Measurements from ENCODE around the gene SMCR8.
"Not testable (repeated sequence)": the region's sequence is repeated elsewhere in the genome, so short reads cannot be mapped to it uniquely, and the experiment has no call there.

Gene SMCR8

DNA sequence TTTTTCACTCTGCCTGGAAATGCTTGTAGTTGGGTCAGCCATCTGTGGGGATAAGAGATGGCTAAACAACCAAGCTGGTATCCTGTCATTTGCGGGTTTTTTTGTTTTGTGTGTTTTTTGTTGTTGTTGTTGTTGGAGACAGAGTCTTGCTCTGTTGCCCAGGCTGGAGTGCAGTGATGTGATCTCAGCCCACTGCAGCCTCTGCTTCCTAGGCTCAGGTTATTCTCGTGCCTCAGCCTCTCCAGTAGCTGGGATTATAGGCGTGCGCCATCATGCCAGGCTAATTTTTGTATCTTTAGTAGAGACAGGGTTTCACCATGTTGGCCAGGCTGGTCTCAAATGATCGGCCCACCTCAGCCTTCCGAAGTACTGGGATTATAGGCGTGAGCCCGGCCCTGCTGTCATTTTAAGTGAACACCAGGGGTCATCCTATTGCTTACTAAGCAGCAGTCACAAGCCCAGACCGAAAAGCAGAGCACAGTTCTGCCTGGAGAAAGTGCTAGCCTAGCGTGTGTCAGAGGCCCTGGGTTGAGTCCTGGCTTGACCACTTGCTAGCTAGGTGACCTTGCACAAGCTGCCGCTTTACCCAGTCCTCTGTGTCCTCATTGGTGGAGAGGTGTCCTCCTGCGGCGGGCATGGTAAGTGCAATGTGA, 4.6 kb downstream of the SMCR8 start:
- DNase-seq: peak; percentile 11

DNA sequence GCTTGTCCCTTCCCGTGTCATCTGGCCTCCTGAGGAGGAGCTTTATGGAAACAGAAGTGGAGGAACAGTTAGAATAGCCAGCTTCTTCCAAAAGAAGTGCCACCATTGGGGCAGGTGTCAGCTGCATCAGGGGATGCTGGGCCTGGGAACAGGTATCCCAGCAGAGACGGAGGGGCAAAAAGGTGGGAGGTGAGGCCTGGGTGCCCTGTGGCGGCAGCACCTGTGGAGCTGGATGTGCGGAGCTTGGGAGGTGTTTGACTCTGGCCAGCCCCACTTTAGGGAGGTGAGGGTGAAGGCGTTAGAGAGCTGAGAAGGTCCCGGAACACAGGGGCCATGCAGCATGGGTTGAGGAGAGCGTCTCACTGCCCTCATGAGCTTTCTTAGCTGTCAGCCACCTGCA, 5.2 kb downstream of the SMCR8 start:
- no peak for DNase-seq

DNA sequence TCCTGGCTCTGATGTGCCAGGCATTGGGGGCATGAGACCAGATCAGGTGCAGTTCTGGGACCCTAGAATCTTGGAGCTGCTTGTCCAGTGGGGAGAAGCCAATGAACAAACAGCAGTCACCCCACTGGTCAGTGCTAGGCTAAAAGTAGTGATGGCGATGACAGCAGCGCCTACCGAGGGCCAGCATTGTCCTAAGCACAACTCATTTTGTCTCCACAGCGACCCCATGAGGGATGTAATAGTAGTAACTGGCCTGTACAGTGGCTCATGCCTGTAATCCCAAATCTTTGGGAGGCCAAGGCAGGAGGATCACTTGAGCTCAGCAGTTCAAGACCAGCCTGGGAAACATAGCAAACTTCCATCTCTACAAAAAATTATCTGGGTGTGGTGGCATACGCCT, 6.2 kb downstream of the SMCR8 start:
- DNase-seq: no peak

DNA sequence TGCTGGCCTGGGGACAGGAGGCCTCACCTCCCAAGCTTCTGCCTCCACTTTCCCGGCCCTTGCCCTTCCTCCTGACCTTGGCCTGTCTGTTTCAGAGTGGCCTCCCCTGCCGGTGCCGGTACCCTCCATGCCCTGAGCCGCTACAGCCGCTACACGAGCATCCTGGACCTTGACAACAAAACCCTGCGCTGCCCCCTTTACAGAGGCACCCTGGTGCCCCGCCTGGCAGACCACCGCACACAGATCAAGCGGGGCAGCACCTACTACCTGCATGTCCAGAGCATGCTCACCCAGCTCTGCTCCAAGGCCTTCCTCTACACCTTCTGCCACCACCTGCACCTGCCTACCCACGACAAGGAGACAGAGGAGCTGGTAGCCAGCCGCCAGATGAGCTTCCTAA, 7.4 kb downstream of the SMCR8 start:
- no peak for DNase-seq

DNA sequence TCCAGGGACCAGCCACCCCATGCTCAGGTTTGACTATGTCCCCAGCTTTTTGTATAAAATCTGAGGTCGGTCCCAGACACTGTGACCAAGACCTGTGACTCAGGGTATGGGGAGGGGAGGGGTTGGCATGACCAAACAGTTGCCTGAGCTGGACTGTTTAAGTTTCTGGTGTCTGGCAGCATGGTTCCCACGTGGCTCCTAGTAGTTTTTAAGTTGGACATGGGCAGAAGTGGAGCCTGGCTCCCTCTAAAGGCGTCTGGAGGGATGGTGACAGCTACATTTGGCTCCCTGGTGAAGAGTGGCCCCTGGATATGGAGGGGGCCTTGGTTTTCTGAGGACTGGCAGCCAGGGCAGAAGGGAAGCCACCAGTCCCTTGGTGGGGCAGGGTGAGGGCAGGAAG, 7.9 kb downstream of the SMCR8 start:
- no peak for DNase-seq

- DNase-seq: no peak
Measured at GRCh38 chr17:18323507-18324139, 8.5 kb downstream of the SMCR8 start.

DNA sequence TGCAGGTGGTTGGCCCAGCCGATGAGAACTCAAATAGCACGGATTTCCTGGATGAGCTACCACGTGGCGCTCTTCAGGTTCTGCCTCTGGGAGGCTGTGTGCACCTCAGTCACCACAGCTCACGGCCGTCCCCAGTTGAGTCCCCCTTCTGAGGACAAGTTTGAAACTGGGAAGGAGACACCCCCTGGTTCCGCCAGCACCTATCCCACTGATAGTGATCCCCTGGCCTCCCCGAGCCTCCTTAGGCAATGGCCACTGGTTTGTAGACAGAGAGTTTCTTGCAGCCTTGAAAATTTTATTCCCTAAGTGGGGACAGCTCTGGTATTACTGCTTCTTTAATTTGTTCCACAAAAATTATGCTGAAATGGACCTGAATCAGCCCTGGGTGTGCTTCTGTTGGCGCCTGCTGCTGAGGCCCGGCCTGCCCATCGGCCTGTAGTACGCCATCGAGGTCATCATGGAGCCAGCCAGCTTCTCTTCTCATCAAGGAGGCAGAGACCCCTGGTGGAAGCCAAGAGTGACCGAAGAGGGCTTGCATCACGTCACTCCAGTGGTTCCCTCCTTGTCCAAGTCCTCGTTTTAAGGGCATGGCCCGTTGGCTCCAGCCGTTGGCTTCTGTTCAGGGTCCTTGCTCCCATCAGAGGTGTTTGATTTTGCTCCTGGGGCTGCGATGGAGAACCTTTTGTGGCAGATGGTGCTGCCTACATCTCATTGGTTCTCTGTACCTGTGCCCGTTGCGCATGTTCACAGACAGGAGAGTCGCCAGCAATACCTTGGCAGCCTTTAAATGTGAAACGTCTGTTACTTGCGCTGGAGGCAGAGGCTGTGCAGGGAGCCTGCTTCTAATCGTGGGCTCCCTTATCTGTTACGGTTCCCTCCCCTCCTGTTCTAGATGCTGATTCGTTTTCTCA, 9.3 kb downstream of the SMCR8 start:
- DNase-seq: no peak

- no peak for DNase-seq
Measured at GRCh38 chr17:18326039-18326438, 10.9 kb downstream of the SMCR8 start.

GRCh38 chr17:18326572-18326971, 11.5 kb downstream of the SMCR8 start:
- DNase-seq: no peak

- no peak for DNase-seq
Measured at GRCh38 chr17:18327093-18327492, 12.0 kb downstream of the SMCR8 start.

DNA sequence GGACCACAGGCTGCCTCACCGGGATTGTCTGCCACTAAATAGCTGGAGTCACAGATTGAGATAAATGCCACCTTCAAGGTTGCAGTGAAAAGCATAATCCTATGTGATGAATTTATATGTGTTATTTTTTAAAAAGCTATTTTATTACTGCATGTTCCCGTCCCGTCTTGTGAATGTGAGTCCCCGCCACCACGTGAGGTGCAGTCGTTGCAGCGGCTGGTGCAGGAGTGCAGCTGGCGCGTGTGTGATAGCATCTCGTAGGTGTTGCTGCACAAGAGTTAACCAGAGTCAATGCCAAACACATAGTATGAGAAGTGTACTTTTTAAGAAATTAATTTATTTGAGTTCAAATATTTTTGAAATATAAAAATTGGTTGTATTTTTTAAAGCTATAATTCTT, 12.5 kb downstream of the SMCR8 start:
- DNase-seq: no peak

DNA sequence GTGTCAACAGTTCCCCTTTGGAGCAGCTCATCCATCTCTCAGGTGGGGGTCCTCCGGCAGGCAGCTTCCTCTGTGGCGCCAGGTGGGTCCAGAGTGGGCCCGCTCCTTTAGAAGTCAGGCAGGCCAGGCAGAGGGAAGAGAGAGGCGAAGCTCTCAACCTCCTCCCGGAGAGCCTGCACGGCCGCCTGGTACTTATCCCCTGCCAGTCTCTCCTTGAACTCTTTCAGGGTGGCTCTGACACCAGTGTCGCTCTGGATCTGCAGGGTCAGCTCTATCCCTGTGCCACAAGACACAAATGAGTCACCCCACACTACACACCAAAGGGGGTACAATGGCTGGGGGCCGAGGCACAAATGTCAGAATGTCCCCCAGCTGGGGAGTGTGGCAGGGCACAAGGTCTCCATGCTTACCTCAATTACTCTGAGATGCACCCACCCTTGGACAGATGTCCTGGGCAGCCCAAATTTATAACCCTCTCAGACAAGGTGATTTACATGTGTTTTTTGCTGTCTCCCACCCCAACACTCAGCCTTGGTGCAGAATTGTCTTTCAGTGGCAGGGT, 13.6 kb downstream of the SMCR8 start:
- no peak for DNase-seq

DNA sequence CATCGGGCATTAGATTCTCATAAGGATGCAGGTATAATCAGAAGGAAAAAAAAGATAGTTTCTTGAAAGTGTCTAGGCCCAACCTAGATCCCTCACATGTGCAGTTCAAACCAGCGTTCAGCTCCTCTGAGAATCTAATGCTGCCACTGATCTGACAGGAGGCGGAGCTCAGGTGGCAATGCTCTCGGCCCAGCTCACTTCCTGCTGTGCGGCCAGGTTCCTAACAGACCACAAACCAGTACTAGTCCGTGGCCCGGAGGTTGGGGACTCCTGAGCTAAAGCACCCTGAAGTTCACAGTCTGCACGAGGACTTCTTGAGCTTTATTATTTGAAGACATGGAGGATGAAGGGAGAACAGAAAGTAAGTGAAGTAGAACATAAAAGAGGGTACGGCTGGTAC, 16.8 kb downstream of the SMCR8 start:
- DNase-seq: peak; percentile 29

DNA sequence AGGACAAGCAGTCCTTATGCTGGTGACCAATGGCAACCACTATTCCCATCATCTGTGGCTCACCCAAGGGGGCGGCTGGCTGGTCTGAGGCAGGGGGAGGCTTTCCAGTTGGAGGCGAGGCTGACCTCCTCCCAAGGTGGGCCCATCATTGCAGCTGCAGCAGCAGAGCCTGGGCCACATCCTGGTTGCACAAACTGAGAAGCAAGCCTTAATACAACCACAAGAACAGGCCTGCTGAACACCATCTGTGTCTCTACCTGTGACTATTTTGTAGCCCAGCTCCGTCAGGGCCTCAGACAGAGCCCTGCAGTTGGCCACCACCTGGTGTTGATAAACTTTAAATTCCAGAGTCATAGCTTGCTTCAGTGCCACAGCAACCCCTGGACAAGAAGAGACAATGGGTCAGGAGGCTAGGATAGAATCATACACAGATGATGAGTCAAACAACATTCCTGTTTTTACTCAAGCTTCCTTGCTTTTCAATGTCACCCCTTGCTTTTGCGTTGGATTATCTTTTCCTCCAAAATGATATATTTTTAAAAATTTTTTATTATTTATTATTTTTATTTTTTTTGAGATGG, 17.9 kb downstream of the SMCR8 start:
- DNase-seq: no peak

- not testable (repeated sequence) for DNase-seq
Measured at GRCh38 chr17:18338158-18338557, 23.1 kb downstream of the SMCR8 start.

- no peak for DNase-seq
Measured at GRCh38 chr17:18339933-18340332, 24.8 kb downstream of the SMCR8 start.

- no peak for DNase-seq
Measured at GRCh38 chr17:18344021-18344420, 28.9 kb downstream of the SMCR8 start.

DNA sequence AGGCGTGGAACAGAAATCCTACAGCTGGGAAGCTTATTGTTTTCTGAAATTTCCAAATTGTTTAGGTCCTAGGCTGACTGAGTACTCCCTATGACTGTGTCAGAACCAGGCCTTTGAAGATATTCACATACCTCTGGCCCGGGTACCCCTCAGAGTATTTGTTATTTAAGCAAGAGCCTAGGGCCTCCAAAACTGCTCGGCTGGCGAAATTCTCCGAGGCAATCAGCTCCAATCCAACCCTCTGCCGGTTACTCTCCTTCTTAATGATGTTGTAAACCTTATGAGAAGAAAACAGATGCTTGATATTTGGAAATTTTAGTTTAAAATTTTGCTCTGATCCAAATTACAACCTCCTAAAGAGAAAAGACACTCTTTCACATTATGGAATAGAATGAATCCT, 38.4 kb downstream of the SMCR8 start:
- no peak for DNase-seq

DNA sequence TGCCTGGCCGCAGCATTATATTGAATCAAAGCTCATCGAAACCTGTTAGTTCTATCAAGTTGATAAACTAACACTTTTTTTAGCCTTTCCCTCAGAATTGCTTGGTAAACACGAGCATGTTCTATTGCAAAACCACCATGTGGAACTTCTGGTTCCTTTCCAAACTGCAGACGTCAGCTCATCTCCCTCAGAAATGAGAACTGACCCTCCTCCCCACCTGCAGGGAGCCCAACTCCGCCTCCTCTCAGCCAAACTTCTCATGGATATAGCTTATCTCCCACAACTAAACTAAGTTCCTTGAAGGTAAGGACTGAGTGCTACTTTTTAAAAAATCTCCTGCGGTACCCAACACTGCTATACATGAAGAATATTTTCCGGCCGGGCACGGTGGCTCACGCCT, 41.5 kb downstream of the SMCR8 start:
- DNase-seq: no peak

DNA sequence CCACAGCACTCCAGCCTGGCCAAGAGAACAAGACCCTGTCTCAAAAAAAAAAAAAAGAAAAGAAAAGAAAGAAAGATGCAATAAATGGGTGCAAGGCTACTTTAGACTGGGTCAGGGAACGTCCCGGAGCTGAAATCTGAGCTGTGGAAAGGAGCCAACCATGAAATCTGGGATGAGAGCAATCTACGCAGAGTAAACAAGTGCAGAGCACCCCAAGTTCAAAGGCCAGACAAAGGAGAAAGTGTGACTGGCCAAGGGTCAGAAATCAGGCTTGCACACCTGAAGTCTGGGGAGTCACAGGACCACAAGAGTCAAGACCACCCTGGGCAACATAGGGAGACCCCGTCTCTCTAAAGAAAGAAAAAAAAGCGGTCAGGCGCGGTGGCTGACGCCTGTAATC, 45.4 kb downstream of the SMCR8 start:
- no peak for DNase-seq

- no peak for DNase-seq
Measured at GRCh38 chr17:18361837-18362697, 47.0 kb downstream of the SMCR8 start.

- no peak for DNase-seq
Measured at GRCh38 chr17:18362698-18363100, 47.6 kb downstream of the SMCR8 start.

Measured in CD4-positive, alpha-beta T cell treated with Interleukin-10 for 1 hour (primary cell).